NK-92 (cell line): ENCODE results near the gene WNT11.

ENCODE experiments used
- DNase-seq: peaks from one replicate; lab custom pipeline; 2025; ENCODE audit not compliant: unreplicated experiment; lab: John Stamatoyannopoulos, UW

Gene WNT11

GRCh38 chr11:76219243-76219642 lies 12.9 kb upstream of the WNT11 start:
- DNase-seq, result no peak

GRCh38 chr11:76218449-76219178 lies 12.3 kb upstream of the WNT11 start:
- no peak for DNase-seq

GRCh38 chr11:76217653-76218160 lies 11.4 kb upstream of the WNT11 start:
- DNase-seq, result no peak

GRCh38 chr11:76216536-76217325 lies 10.4 kb upstream of the WNT11 start:
- DNase-seq, result no peak

- no peak for DNase-seq
Observed at GRCh38 chr11:76215941-76216340, 9.6 kb upstream of the WNT11 start.

GRCh38 chr11:76214968-76215548 lies 8.8 kb upstream of the WNT11 start:
- DNase-seq, result no peak

GRCh38 chr11:76214186-76214585 lies 7.9 kb upstream of the WNT11 start:
- DNase-seq, result no peak

- no peak for DNase-seq
Observed at GRCh38 chr11:76212086-76213035, 6.1 kb upstream of the WNT11 start.

- DNase-seq, result no peak
Observed at GRCh38 chr11:76210931-76211851, 4.9 kb upstream of the WNT11 start.

GRCh38 chr11:76209973-76210930 lies 4.0 kb upstream of the WNT11 start:
- DNase-seq, result no peak

- no peak for DNase-seq
Observed at GRCh38 chr11:76209375-76209972, 3.2 kb upstream of the WNT11 start.

- no peak for DNase-seq
Observed at GRCh38 chr11:76208438-76209374, 2.4 kb upstream of the WNT11 start.

- DNase-seq, result no peak
Observed at GRCh38 chr11:76207642-76208401, 1.5 kb upstream of the WNT11 start.

GRCh38 chr11:76206077-76206326 lies 300 bp downstream of the WNT11 start:
- no peak for DNase-seq

- DNase-seq, result no peak
Observed at GRCh38 chr11:76205252-76206076, 838 bp downstream of the WNT11 start.

GRCh38 chr11:76203937-76204336 lies 2.4 kb downstream of the WNT11 start:
- DNase-seq, result no peak
